ENCODE data around the gene EXD3. TPM values are rescaled to one million over a fixed set of nuclear protein-coding genes. Genes with fewer than 3 reads are reported as not detected.

The EXD3 gene
- total RNA-seq, 1 experiment from 2014 or later: 15.3 TPM

- H3K23ac ChIP-seq (ENCODE audit: insufficient read length, low read depth, low read length): no peak overlapping the region
- H2BK120ac ChIP-seq (ENCODE audit: low read depth, low read length, poor library complexity, severe bottlenecking): no peak overlapping the region
- H3K27ac ChIP-seq (ENCODE audit: insufficient read length, low read depth, low read length): no peak overlapping the region
- H4K91ac ChIP-seq (ENCODE audit: insufficient read length, low read depth, low read length): no peak overlapping the region
- H3K23me2 ChIP-seq (ENCODE audit: insufficient read length, low read depth, low read length, poor library complexity, severe bottlenecking): no peaks in the 10 kb centered on the region
- Mint-ChIP-seq H3K4me1 (no peaks in the 10 kb centered on the region), H3K4me3 (no peak overlapping the region), H3K9me3 (no peaks in the 10 kb centered on the region), H3K27ac (no peak overlapping the region), H3K36me3 (ENCODE audit: insufficient read depth in 1 of 3, low read depth in 3 of 3) (peaks cover 0 to 7% (median 3%) of the 10 kb centered on the region in 3 experiments; a peak in 4 of 7 replicates), H3K27me3 (ENCODE audit: low read depth) (no peaks in the 10 kb centered on the region)
- H4K5ac ChIP-seq (ENCODE audit: insufficient read length, low read depth, low read length): no peak overlapping the region
- H3K56ac ChIP-seq (ENCODE audit: insufficient read length, low read depth, low read length): no peak overlapping the region
- no peak overlapping the region for H2BK12ac ChIP-seq (ENCODE audit: insufficient read length, low read depth, low read length)
- no peaks in the 10 kb centered on the region for H3K27me3 ChIP-seq (ENCODE audit: insufficient read depth, low read length)
- no peak overlapping the region for H3K9ac ChIP-seq (ENCODE audit: extremely low read depth, insufficient read length, low read length)
- no peaks in the 10 kb centered on the region for H3K79me1 ChIP-seq (ENCODE audit: insufficient read depth, low read depth, low read length, poor library complexity, severe bottlenecking)
- DNase-seq: no peak
- WGBS (ENCODE audit: extremely low coverage, insufficient read length, low lambda C conversion rate): no CpG with 5 or more reads among the region's 22 CpGs
- H4K20me1 ChIP-seq (ENCODE audit: control insufficient read depth, insufficient read depth, insufficient read length): no peaks in the 10 kb centered on the region
- no peak overlapping the region for H3K4ac ChIP-seq (ENCODE audit: low read depth, low read length)
- no peaks in the 10 kb centered on the region for H3K9me3 ChIP-seq (ENCODE audit: control insufficient read depth, low read depth, low read length)
- no peak overlapping the region for H2BK15ac ChIP-seq (ENCODE audit: low read depth, low read length)
- no peak overlapping the region for H3K18ac ChIP-seq (ENCODE audit: insufficient read length, low read depth, low read length)
- no peak overlapping the region for H2BK20ac ChIP-seq (ENCODE audit: low read depth, low read length, poor library complexity, severe bottlenecking)
- no peak overlapping the region; the same call in 1 of the 2 replicates for H3K14ac ChIP-seq (ENCODE audit: insufficient read depth, low read length)
- no peaks in the 10 kb centered on the region for H3K79me2 ChIP-seq (ENCODE audit: insufficient read depth, low read length)
- no peak overlapping the region for H2BK5ac ChIP-seq (ENCODE audit: insufficient read length, low read length)
- no peak overlapping the region for H2AFZ ChIP-seq (ENCODE audit: low read length)
- no peak overlapping the region for H3K4me2 ChIP-seq (ENCODE audit: insufficient read depth, insufficient read length, low read length)
- H2AK5ac ChIP-seq (ENCODE audit: insufficient read length, low read length): no peak overlapping the region
- H4K8ac ChIP-seq (replicated peaks; ENCODE audit: insufficient read length, low read depth, low read length): no peak overlapping the region
- no peak for TF ChIP-seq CTCF (conservative IDR thresholded peaks at IDR 0.05)
- no peaks in the 10 kb centered on the region for H3K4me1 ChIP-seq (ENCODE audit: insufficient read depth, low read length)
- H3T11ph ChIP-seq (ENCODE audit: low read length): no peak overlapping the region
These were observed 31.6 kb downstream of the EXD3 start for GRCh38 chr9:137391411-137391754.
